ENCODE measurements around the gene ANGPTL2. TPM values are rescaled to one million over a fixed set of nuclear protein-coding genes. Genes with fewer than 3 reads are reported as not detected.
"Not testable (repeated sequence)": the region's sequence is repeated elsewhere in the genome, so short reads cannot be mapped to it uniquely, and the experiment has no call there.

The ANGPTL2 gene
- total RNA-seq, 2 experiments from 2014 or later: not detected

- CTCF ChIA-PET (ENCODE audit: unreplicated experiment): no interaction called here
- TF ChIP-seq EZH2phosphoT487 (IDR thresholded peaks at IDR 0.05; ENCODE audit: borderline replicate concordance, low read depth, low read length) (no peak), CTCF (conservative IDR thresholded peaks at IDR 0.05; ENCODE audit: low read length) (no peak)
- no peak for DNase-seq (ENCODE audit: low spot score)
- H3K4me3 ChIP-seq (ENCODE audit: low read depth, low read length, poor library complexity, severe bottlenecking): no peak overlapping the region
- H3K4me1 ChIP-seq (ENCODE audit: insufficient read depth, low read length, poor library complexity, severe bottlenecking): peaks cover under 1% of the 10 kb centered on the region
- no peaks in the 10 kb centered on the region for H3K36me3 ChIP-seq (ENCODE audit: insufficient read depth, low read length)
- no peak overlapping the region for H3K4me2 ChIP-seq (ENCODE audit: low read length)
- intact Hi-C loops (cut with micrococcal nuclease; ENCODE audit: unreplicated experiment): no loop called here
- H4K20me1 ChIP-seq (ENCODE audit: insufficient read depth, low read length): no peaks in the 10 kb centered on the region
- no peak overlapping the region for H2AFZ ChIP-seq (ENCODE audit: low read length)
- H3K27ac ChIP-seq (ENCODE audit: low read depth, low read length, poor library complexity, severe bottlenecking): no peak overlapping the region
- POLR2A ChIA-PET: no interaction called here
- no peaks in the 10 kb centered on the region for H3K79me2 ChIP-seq (ENCODE audit: insufficient read depth, low read depth, low read length)
- BruUV-seq (replicated peaks): no TSS peak
- H3K9me2 ChIP-seq (ENCODE audit: insufficient read depth, low read length): no peaks in the 10 kb centered on the region
- H3K9me3 ChIP-seq (ENCODE audit: low read length): no peaks in the 10 kb centered on the region
These were observed 25.6 kb upstream of the ANGPTL2 start for GRCh38 chr9:127148014-127148413.

- no peaks in the 10 kb centered on the region for H3K36me3 ChIP-seq (ENCODE audit: insufficient read depth, low read length)
- H3K4me3 ChIP-seq (ENCODE audit: low read depth, low read length, poor library complexity, severe bottlenecking): no peak overlapping the region
- no peaks in the 10 kb centered on the region for H3K9me3 ChIP-seq (ENCODE audit: low read length)
- TF ChIP-seq EZH2phosphoT487 (IDR thresholded peaks at IDR 0.05; ENCODE audit: borderline replicate concordance, low read depth, low read length): no peak
- no peak for TF ChIP-seq CTCF (conservative IDR thresholded peaks at IDR 0.05; ENCODE audit: low read length)
- H3K4me1 ChIP-seq (ENCODE audit: insufficient read depth, low read length, poor library complexity, severe bottlenecking): no peaks in the 10 kb centered on the region
- intact Hi-C loops (cut with micrococcal nuclease; ENCODE audit: unreplicated experiment): no loop called here
- no peaks in the 10 kb centered on the region for H3K9me2 ChIP-seq (ENCODE audit: insufficient read depth, low read length)
- no peak for DNase-seq (ENCODE audit: low spot score)
- no peak overlapping the region for H2AFZ ChIP-seq (ENCODE audit: low read length)
- ChIA-PET POLR2A (interaction anchor here (0.7 kb wide), 1 partner anchor 19 kb away, joined by 4 read pairs; no protein-coding TSS in a partner anchor), CTCF (ENCODE audit: unreplicated experiment) (no interaction called here)
- H4K20me1 ChIP-seq (ENCODE audit: insufficient read depth, low read length): no peaks in the 10 kb centered on the region
- no peaks in the 10 kb centered on the region for H3K79me2 ChIP-seq (ENCODE audit: insufficient read depth, low read depth, low read length)
- no TSS peak for BruUV-seq (replicated peaks)
- no peak overlapping the region for H3K27ac ChIP-seq (ENCODE audit: low read depth, low read length, poor library complexity, severe bottlenecking)
- H3K4me2 ChIP-seq (ENCODE audit: low read length): no peak overlapping the region
These were observed 24.8 kb upstream of the ANGPTL2 start for GRCh38 chr9:127147251-127147650.

GRCh38 chr9:127146841-127147240, 24.4 kb upstream of the ANGPTL2 start:
- H3K79me2 ChIP-seq (ENCODE audit: insufficient read depth, low read depth, low read length); CTCF ChIA-PET (ENCODE audit: unreplicated experiment); intact Hi-C loops (cut with micrococcal nuclease; ENCODE audit: unreplicated experiment); H3K36me3 ChIP-seq (ENCODE audit: insufficient read depth, low read length); BruUV-seq (replicated peaks); H3K9me2 ChIP-seq (ENCODE audit: insufficient read depth, low read length); H3K4me2 ChIP-seq (ENCODE audit: low read length); H4K20me1 ChIP-seq (ENCODE audit: insufficient read depth, low read length); H3K9me3 ChIP-seq (ENCODE audit: low read length); H3K27ac ChIP-seq (ENCODE audit: low read depth, low read length, poor library complexity, severe bottlenecking); H3K4me1 ChIP-seq (ENCODE audit: insufficient read depth, low read length, poor library complexity, severe bottlenecking); DNase-seq (ENCODE audit: low spot score); H3K4me3 ChIP-seq (ENCODE audit: low read depth, low read length, poor library complexity, severe bottlenecking); H2AFZ ChIP-seq (ENCODE audit: low read length): not testable (repeated sequence)
- POLR2A ChIA-PET: interaction anchor here (0.7 kb wide), 2 partner anchors 20 to 237 kb away, joined by 3 to 4 read pairs; no protein-coding TSS in a partner anchor
